GM12892 (cell line): Measurements from ENCODE around the gene CRYZ.

Source experiments
- POLR2A ChIP-seq: IDR thresholded peaks from 2 replicates; pipeline ENCODE4 v1.6.1; 2011; ENCODE audit warnings: low read depth, low read length, control low read depth
- POLR2AphosphoS5 ChIP-seq: IDR thresholded peaks from 2 replicates; pipeline ENCODE4 v1.6.1; 2011; ENCODE audit warnings: low read depth, low read length, control low read depth
- TAF1 ChIP-seq: IDR thresholded peaks from 2 replicates; pipeline ENCODE4 v1.6.1; 2011; ENCODE audit warnings: low read depth, mild to moderate bottlenecking, control low read depth, low read length, borderline replicate concordance

- no peak for TF ChIP-seq POLR2AphosphoS5
- TF ChIP-seq POLR2A, result no peak
- TF ChIP-seq TAF1, result no peak
Observed at GRCh38 chr1:74684301-74684700, 48.5 kb downstream of the CRYZ start.
